GM19023 (cell line): ENCODE data around the gene VMP1.
"Not testable (repeated sequence)": the region's sequence is repeated elsewhere in the genome, so short reads cannot be mapped to it uniquely, and the experiment has no call there.

Experiments used
- ATAC-seq: cut with Tn5 transposase; IDR thresholded peaks from one replicate; pipeline ENCODE4 v1.9.1; 2021; ENCODE audit warnings: mild to moderate bottlenecking, moderate library complexity; ENCODE audit not compliant: unreplicated experiment

Gene VMP1

GRCh38 chr17:59838052-59838916 is 130.8 kb downstream of the VMP1 start:
- ATAC-seq, result no peak

GRCh38 chr17:59839651-59840328 is 132.3 kb downstream of the VMP1 start:
- no peak for ATAC-seq

- no peak for ATAC-seq
Measured at GRCh38 chr17:59840329-59841090, 133.1 kb downstream of the VMP1 start.

- ATAC-seq, result not testable (repeated sequence)
Measured at GRCh38 chr17:59841091-59841881, 133.8 kb downstream of the VMP1 start.

GRCh38 chr17:59841882-59842263 is 134.4 kb downstream of the VMP1 start:
- ATAC-seq, result not testable (repeated sequence)

- ATAC-seq, result no peak
Measured at GRCh38 chr17:59842901-59843652, 135.6 kb downstream of the VMP1 start.

GRCh38 chr17:59844884-59845594 is 137.6 kb downstream of the VMP1 start:
- ATAC-seq, result no peak

GRCh38 chr17:59845595-59846393 is 138.3 kb downstream of the VMP1 start:
- ATAC-seq, result no peak

GRCh38 chr17:59846394-59847165 is 139.1 kb downstream of the VMP1 start:
- peak; percentile 38 for ATAC-seq

GRCh38 chr17:59848385-59848668 is 140.9 kb downstream of the VMP1 start:
- no peak for ATAC-seq

- ATAC-seq, result peak; percentile 58
Measured at GRCh38 chr17:59848778-59849177, 141.3 kb downstream of the VMP1 start.

GRCh38 chr17:59850311-59850710 is 142.9 kb downstream of the VMP1 start:
- not testable (repeated sequence) for ATAC-seq

- no peak for ATAC-seq
Measured at GRCh38 chr17:59851439-59852375, 144.3 kb downstream of the VMP1 start.

- ATAC-seq, result not testable (repeated sequence)
Measured at GRCh38 chr17:59852847-59853167, 145.4 kb downstream of the VMP1 start.

GRCh38 chr17:59853168-59853918 is 145.9 kb downstream of the VMP1 start:
- no peak for ATAC-seq
